DLD1 (cell line): ENCODE results near the gene RAI1.

ENCODE experiments used
- in situ Hi-C: cut with HindIII; loops from 2 replicates; pipeline ENCODE4 v1.10.0; 2017; ENCODE audit warnings: low sequenced_read_pairs

The RAI1 gene

GRCh38 chr17:17728550-17729251 is 47.4 kb downstream of the RAI1 start:
- in situ Hi-C loops: no loop called here

- in situ Hi-C loops: no loop called here
These were observed 48.5 kb downstream of the RAI1 start for GRCh38 chr17:17729620-17730249.

- in situ Hi-C loops: no loop called here
These were observed 49.1 kb downstream of the RAI1 start for GRCh38 chr17:17730250-17730935.

GRCh38 chr17:17732444-17732843 is 51.2 kb downstream of the RAI1 start:
- in situ Hi-C loops: no loop called here

- in situ Hi-C loops: no loop called here
These were observed 51.8 kb downstream of the RAI1 start for GRCh38 chr17:17732892-17733670.

- in situ Hi-C loops: no loop called here
These were observed 55.2 kb downstream of the RAI1 start for GRCh38 chr17:17736205-17737183.

GRCh38 chr17:17737961-17738894 is 57.0 kb downstream of the RAI1 start:
- in situ Hi-C loops: no loop called here

GRCh38 chr17:17738901-17739300 is 57.6 kb downstream of the RAI1 start:
- in situ Hi-C loops: no loop called here

- in situ Hi-C loops: no loop called here
These were observed 58.3 kb downstream of the RAI1 start for GRCh38 chr17:17739388-17740066.

- in situ Hi-C loops: no loop called here
These were observed 59.5 kb downstream of the RAI1 start for GRCh38 chr17:17740615-17741348.

GRCh38 chr17:17741349-17742023 is 60.2 kb downstream of the RAI1 start:
- in situ Hi-C loops: no loop called here

- in situ Hi-C loops: no loop called here
These were observed 60.9 kb downstream of the RAI1 start for GRCh38 chr17:17742133-17742621.

GRCh38 chr17:17742688-17743390 is 61.6 kb downstream of the RAI1 start:
- in situ Hi-C loops: no loop called here

GRCh38 chr17:17743391-17744112 is 62.3 kb downstream of the RAI1 start:
- in situ Hi-C loops: no loop called here

- in situ Hi-C loops: no loop called here
These were observed 62.9 kb downstream of the RAI1 start for GRCh38 chr17:17744116-17744515.
